GM19324 (cell line): ENCODE results near the gene CD8B.

ENCODE experiments used
- ATAC-seq: cut with Tn5 transposase; IDR thresholded peaks from one replicate; pipeline ENCODE4 v1.9.1; 2021; ENCODE audit warnings: mild to moderate bottlenecking, moderate library complexity; ENCODE audit not compliant: unreplicated experiment, low FRiP score

Gene CD8B

GRCh38 chr2:86775338-86775737 lies 86.3 kb downstream of the CD8B start:
- ATAC-seq: no peak

- no peak for ATAC-seq
Observed at GRCh38 chr2:86774862-86775261, 86.8 kb downstream of the CD8B start.

- ATAC-seq: no peak
Observed at GRCh38 chr2:86772611-86773010, 89.1 kb downstream of the CD8B start.

GRCh38 chr2:86770816-86771301 lies 90.8 kb downstream of the CD8B start:
- ATAC-seq: no peak

- ATAC-seq: no peak
Observed at GRCh38 chr2:86769838-86770237, 91.8 kb downstream of the CD8B start.

- ATAC-seq: no peak
Observed at GRCh38 chr2:86768189-86768949, 93.3 kb downstream of the CD8B start.
